AG04449 (cell line): ENCODE measurements around the gene CA5A.

ENCODE experiments used
- CTCF ChIA-PET: fragments of 350-600 bp; formaldehyde crosslinking; extraction: SDS; loops from one replicate; lab custom pipeline; 2021; ENCODE audit warnings: antibody characterized with exemption; lab: Yijun Ruan, JAX
- POLR2A ChIA-PET: fragments of 400-600, 350-600 bp; formaldehyde crosslinking; extraction: SDS; loops from one replicate; lab custom pipeline; 2020; ENCODE audit warnings: antibody characterized with exemption, inconsistent platforms; lab: Yijun Ruan, JAX
- DNase-seq: peaks from one replicate; pipeline ENCODE4 v3.0.0-alpha.2; 2010; ENCODE audit warnings: low read depth, low spot score
- H3K4me3 ChIP-seq: 2 replicates; pipeline ENCODE4 v1.5.1; 2011; ENCODE audit warnings: low read depth, mild to moderate bottlenecking, control low read depth, low read length
- TF ChIP-seq, protein P1 (sequence below): IDR thresholded peaks from one replicate; pipeline ENCODE4 v1.5.1; 2011; ENCODE audit warnings: mild to moderate bottlenecking, moderate library complexity, low read length, control low read depth, inconsistent platforms; ENCODE audit not compliant: insufficient read depth; ENCODE audit errors: missing control alignments

Gene CA5A

DNA sequence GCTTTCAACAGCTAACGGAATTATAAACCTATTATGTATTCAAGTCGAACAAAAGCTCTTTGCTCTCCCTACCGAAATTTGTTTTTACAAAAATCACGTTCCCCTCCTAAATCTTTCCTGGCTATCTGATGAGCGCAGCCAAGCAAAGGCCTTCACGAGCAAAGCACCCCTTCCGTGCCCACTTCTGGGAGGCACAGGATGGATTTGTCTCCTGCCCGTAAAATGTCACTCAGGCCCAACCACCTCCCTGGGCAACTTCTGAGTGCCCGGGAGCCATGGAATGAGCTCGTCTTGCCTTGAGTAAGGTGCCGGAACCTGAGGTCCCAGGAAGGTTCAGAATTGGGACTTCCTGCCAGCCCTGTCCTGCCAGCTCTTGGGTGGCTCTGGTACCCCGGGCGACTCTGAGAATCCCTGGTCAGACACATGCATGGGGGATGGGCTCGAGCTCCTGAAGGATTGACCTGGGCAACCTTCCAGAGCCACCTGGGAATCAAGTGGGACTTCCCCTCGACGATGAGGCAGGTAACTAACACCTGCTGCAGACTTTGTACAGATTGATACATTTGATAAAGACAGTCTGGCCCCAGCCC lies 86.8 kb downstream of the CA5A start:
- DNase-seq, result no peak
- H3K4me3 ChIP-seq, result no peak overlapping the region
- TF ChIP-seq, protein P1, sequence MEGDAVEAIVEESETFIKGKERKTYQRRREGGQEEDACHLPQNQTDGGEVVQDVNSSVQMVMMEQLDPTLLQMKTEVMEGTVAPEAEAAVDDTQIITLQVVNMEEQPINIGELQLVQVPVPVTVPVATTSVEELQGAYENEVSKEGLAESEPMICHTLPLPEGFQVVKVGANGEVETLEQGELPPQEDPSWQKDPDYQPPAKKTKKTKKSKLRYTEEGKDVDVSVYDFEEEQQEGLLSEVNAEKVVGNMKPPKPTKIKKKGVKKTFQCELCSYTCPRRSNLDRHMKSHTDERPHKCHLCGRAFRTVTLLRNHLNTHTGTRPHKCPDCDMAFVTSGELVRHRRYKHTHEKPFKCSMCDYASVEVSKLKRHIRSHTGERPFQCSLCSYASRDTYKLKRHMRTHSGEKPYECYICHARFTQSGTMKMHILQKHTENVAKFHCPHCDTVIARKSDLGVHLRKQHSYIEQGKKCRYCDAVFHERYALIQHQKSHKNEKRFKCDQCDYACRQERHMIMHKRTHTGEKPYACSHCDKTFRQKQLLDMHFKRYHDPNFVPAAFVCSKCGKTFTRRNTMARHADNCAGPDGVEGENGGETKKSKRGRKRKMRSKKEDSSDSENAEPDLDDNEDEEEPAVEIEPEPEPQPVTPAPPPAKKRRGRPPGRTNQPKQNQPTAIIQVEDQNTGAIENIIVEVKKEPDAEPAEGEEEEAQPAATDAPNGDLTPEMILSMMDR, result no peak
- CTCF ChIA-PET, result interaction anchor here (0.7 to 9.1 kb wide), 29 partner anchors 7 to 91 kb away, joined by 3 to 157 read pairs (median 5); partner anchors contain the start of gene SLC7A5
- POLR2A ChIA-PET, result interaction anchor here (1.0 to 1.5 kb wide), 3 partner anchors 11 to 22 kb away, joined by 5 to 6 read pairs (median 5); partner anchors contain the start of gene SLC7A5

DNA sequence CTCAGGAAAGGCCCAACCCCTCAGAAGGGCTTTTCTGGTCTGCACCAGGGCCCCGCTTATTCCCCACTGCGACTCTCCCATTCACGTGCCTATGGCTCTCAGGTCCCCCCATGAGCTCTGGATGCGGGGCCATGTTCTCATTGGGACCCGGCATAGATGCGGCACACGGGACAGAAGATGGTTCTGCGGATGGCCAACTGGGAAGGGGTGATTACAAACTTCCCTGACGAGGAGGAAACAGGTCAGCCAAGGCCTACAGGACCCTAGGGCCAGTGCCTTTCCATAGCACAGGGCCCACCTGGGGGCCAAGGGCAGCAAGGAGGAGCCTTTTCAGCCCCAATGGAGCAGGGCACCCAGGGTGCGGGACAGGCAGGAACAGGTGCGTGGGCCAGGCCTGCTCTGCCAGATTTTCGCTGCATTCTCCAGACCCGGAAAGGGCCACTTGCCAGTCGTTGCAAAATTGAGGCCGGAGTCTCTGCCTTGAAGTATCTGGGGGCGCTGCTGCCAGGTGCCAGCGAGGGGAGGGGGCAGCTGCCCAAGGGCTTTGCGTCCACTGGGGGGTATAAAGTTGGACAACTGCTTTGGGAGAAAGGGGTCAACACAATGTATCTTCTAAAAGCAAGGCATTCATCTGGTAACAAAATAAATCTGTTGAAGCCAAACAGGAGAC lies 87.5 kb downstream of the CA5A start:
- no peak overlapping the region for H3K4me3 ChIP-seq
- DNase-seq, result no peak
- POLR2A ChIA-PET, result interaction anchor here (1.0 kb wide), 1 partner anchor 21 kb away, joined by 5 read pairs; the partner anchor contains the start of gene SLC7A5

DNA sequence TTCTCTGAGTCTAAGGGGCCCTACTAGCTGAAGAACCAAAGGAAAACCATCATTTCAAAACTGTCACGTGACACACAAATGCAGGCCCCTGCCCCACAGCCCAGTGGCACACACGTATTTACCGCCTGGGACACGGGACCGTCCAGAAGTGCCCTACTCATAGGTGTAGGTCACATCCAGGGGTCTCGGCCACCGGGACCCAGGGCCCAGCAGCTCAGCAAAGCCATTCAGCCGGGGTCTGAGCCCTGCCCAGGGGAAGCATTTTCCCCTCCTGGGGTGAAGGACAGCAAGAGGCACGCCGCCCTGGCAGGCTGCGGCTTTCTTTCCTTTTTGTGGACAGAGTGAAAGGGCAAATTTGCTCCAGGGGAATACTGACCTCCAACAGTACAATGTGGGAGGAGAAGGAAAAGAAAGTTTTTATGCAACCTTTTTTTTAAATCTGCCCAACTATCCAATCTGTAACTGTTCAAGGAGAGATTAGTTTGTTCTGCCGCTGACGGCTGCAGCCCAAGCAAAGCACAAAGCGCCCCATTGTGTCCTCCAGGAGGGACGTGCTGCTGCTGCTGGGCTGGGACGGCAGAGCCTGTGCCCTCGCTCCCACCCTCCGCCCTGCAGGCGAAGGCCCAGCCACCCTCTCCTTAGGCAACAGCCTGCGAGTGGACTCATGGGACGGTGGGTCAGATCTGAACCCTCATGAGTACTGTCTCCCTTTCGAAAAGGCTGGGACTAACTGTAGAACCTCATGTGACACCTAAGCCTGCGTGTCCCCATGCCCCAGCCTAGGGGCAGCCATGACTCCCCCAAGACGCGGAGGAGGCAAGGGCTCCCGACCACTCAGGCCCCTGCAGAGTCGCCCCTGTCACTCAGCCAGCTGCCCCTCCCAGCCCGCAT lies 88.3 kb downstream of the CA5A start:
- no peak for DNase-seq
- TF ChIP-seq, protein P1, result no peak
- no peak overlapping the region for H3K4me3 ChIP-seq
- ChIA-PET POLR2A (no interaction called here), CTCF (interaction anchor here (0.7 to 9.1 kb wide), 8 partner anchors 9 to 57 kb away, joined by 3 to 157 read pairs (median 10); partner anchors contain the start of gene SLC7A5)

More for the DNA sequence above, 87.5 kb downstream of the CA5A start:
- CTCF ChIA-PET, result interaction anchor here (0.7 to 9.1 kb wide), 25 partner anchors 7 to 92 kb away, joined by 3 to 157 read pairs (median 6); partner anchors contain the start of gene SLC7A5
- TF ChIP-seq, protein P1, result no peak

DNA sequence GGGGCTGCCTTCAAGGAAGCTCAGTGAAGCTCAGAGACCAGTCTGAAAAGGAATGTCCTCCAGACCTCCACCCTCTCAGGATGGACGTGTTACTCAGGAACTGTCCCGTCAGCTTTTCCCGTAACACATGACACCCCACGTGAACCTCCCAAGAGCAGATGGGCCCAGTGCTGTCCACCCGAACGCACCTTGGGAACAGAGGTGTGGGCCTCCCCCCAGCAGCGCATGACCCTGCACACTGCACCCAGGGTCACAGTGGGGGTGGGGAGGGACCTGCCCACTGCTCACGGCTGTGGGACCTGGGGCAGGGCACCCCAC lies 88.9 kb downstream of the CA5A start:
- no peak for DNase-seq
- POLR2A ChIA-PET, result interaction anchor here (1.2 kb wide), 1 partner anchor 19 kb away, joined by 3 read pairs; no protein-coding TSS in a partner anchor
- TF ChIP-seq, protein P1, result no peak
- CTCF ChIA-PET, result interaction anchor here (1.2 to 9.1 kb wide), 4 partner anchors 12 to 31 kb away, joined by 3 to 157 read pairs (median 10); no protein-coding TSS in a partner anchor
- H3K4me3 ChIP-seq, result no peak overlapping the region

DNA sequence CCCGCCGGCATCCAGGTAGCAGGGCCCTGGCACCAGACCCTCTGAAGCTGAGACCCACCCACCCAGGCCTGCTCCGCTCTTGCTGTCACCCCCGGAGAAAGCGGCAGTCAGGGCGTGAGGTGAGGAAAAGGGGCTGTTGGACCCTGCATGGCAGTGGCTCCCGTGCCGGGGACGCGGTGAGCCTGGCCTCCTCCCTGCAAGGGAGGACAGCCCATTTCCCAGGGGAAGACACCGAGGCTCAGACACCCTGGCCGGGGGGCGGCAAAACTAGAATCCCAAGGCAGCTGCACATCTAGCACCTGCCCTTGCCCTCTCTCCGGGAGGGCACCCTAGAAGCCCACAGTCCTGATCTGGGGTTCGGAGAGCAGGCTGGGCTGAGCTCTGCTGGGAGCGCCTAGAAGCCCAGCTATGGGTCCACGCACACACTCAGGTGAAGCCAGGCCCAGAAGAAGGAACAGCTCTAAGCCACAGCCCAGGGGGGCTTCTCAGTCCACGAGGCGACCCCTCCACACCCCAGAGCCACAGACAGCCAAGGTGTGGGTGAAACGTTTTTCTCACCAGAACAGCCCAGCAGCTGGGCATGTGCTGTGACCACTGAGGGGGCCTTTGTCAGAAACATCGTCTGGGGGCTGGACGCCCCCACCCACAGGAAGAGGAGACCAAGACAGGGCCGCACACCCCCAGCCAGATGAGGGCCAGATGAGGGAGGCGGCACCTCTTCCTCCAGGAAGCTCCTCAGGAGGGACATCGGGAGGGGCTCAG lies 89.4 kb downstream of the CA5A start:
- CTCF ChIA-PET, result interaction anchor here (1.2 to 9.1 kb wide), 7 partner anchors 9 to 78 kb away, joined by 3 to 157 read pairs (median 8); no protein-coding TSS in a partner anchor
- POLR2A ChIA-PET, result interaction anchor here (1.2 kb wide), 1 partner anchor 18 kb away, joined by 3 read pairs; no protein-coding TSS in a partner anchor
- no peak overlapping the region for H3K4me3 ChIP-seq
- DNase-seq, result no peak
- TF ChIP-seq, protein P1, result no peak
